PC-3 (cell line): ENCODE results near the gene HM13.
"Not testable (repeated sequence)": the region's sequence is repeated elsewhere in the genome, so short reads cannot be mapped to it uniquely, and the experiment has no call there.

Source experiments
- CTCF ChIP-seq: fragments of 300-600 bp; sonication (generic); conservative IDR thresholded peaks from 2 replicates; pipeline ENCODE4 v1.5.1; 2017; ENCODE audit warnings: antibody characterized with exemption, low read depth, mild to moderate bottlenecking, low read length
- EZH2 ChIP-seq: fragments of 300-600 bp; sonication (generic); IDR thresholded peaks from one replicate; pipeline ENCODE4 v1.6.1; 2017; ENCODE audit warnings: antibody characterized with exemption, mild to moderate bottlenecking, low read length; ENCODE audit not compliant: unreplicated experiment

- not testable (repeated sequence) for TF ChIP-seq CTCF, EZH2
Measured at GRCh38 chr20:31612271-31612640, 98.0 kb downstream of the HM13 start.
